ENCODE measurements around the gene GALNTL6.

DNA sequence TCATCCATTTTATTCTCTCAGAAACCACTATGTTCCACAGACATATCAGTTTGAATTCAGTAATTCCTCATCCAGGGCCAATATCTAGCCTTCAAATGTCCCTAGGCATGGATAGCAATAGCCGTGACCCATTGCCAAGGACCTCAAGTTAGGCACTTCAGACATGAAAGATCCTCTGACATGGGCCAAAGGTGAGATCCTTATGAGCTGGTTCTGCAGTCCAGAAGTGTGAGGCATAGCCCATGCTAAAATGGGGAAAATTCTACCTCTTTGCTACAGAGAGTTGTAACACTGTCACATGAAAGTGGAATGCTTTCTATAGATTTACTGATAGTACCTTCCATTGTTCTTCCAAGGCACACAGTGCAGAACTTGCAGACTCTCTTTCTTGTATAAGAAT, 1005.7 kb downstream of the GALNTL6 start:
- TF ChIP-seq YY1 (IDR thresholded peaks at IDR 0.05; ENCODE audit: insufficient read depth, insufficient read length) (no peak), ZNF274 (IDR thresholded peaks at IDR 0.05; ENCODE audit: low read depth, low read length) (no peak), SUZ12 (IDR thresholded peaks at IDR 0.05; ENCODE audit: extremely low read depth, insufficient read depth, insufficient read length) (no peak)
